Glutamatergic neuron (in vitro differentiated cells): ENCODE results near the gene AGPAT1. TPM values are rescaled to one million over a fixed set of nuclear protein-coding genes. Genes with fewer than 3 reads are reported as not detected.

Source experiments
- DNase-seq: peaks from one replicate; pipeline ENCODE4 v3.0.0; 2022
- H3K27ac Mint-ChIP-seq: one replicate; pipeline ENCODE4 v1.8.0; 2020; ENCODE audit warnings: mild to moderate bottlenecking, mixed read lengths, inconsistent platforms; ENCODE audit not compliant: unreplicated experiment
- H3K27me3 Mint-ChIP-seq: one replicate; pipeline ENCODE4 v1.8.0; 2020; ENCODE audit warnings: mild to moderate bottlenecking, moderate library complexity, mixed read lengths, inconsistent platforms; ENCODE audit not compliant: unreplicated experiment
- H3K36me3 Mint-ChIP-seq: one replicate; pipeline ENCODE4 v1.8.0; 2020; ENCODE audit warnings: mild to moderate bottlenecking, mixed read lengths, inconsistent platforms; ENCODE audit not compliant: unreplicated experiment
- H3K4me1 Mint-ChIP-seq: one replicate; pipeline ENCODE4 v1.8.0; 2020; ENCODE audit warnings: mild to moderate bottlenecking, low read depth, mixed read lengths, inconsistent platforms; ENCODE audit not compliant: unreplicated experiment
- H3K4me3 Mint-ChIP-seq: one replicate; pipeline ENCODE4 v1.8.0; 2020; ENCODE audit warnings: mild to moderate bottlenecking, mixed read lengths, inconsistent platforms; ENCODE audit not compliant: unreplicated experiment
- H3K9me3 Mint-ChIP-seq: one replicate; pipeline ENCODE4 v1.8.0; 2020; ENCODE audit warnings: mild to moderate bottlenecking, moderate library complexity, mixed read lengths, inconsistent platforms; ENCODE audit not compliant: unreplicated experiment
- CTCF ChIP-seq: fragments of 200-600 bp; sonication (generic); IDR thresholded peaks from one replicate; pipeline ENCODE4 v1.5.0; 2021; ENCODE audit not compliant: partially characterized antibody, unreplicated experiment
- total RNA-seq: library from RNA; stranded (reverse); fragmentation: NEBNext Ultra II Directional; extraction: Animal tissue kit (Norgen Biotek cat#: 25700); gene quantifications from one replicate; pipeline ENCODE4 v1.2.1, GENCODE V29; 2021; ENCODE audit not compliant: unreplicated experiment

AGPAT1 gene
- total RNA-seq, 1 donor from 2014 or later, result 136 TPM

- no peak for DNase-seq
- peaks cover 20% of the 10 kb centered on the region for H3K27me3 Mint-ChIP-seq
- H3K9me3 Mint-ChIP-seq, result peaks cover 19% of the 10 kb centered on the region
- H3K4me1 Mint-ChIP-seq, result peaks cover 33% of the 10 kb centered on the region
- H3K27ac Mint-ChIP-seq, result no peak overlapping the region
- H3K4me3 Mint-ChIP-seq, result peak overlapping the region; percentile 94
- H3K36me3 Mint-ChIP-seq, result peaks cover 5% of the 10 kb centered on the region
- no peak for TF ChIP-seq CTCF
Measured at GRCh38 chr6:32179766-32180405, 4.0 kb upstream of the AGPAT1 start.

DNA sequence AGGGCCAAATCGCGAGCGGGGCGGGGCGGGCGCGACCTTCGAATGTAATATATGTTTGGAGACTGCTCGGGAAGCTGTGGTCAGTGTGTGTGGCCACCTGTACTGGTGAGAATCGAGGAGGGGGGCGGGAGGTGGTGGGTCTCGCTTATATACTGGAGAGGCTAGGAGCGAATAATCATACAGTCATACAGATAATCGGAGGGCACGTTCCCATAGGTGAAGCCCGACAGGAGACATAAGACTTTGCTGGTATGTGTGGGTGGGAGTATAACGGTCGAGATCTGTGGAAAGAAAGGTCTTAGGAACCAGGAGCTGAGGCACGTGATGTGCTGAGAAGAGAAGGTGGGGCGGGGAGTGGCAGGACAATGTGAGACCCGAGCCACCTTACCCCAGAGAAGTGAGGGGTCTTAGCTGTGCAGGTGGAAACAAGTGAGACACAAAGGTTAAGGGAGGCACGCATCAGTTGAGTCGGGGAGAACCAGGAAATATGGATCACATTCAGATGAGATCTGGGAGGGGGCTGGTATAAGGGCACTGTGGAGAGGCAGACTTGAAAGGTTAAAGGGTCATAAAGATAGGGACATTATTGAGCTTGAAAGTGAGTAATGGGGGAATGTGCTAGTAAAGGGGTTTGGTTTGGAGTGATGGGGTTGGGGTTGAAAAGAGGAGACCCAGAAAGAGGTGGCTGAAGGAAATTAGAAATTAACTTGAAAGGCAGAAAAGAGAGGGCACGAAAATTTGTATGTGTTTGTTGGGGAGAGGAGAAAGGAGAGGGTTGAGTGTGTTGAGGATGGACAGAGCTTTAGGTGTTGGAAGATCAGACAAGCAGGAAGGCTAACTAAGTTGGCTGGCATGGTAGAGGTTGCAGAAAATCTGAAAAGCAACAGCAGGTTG lies 2.9 kb upstream of the AGPAT1 start:
- H3K27me3 Mint-ChIP-seq, result peaks cover 20% of the 10 kb centered on the region
- peaks cover 40% of the 10 kb centered on the region for H3K4me1 Mint-ChIP-seq
- H3K9me3 Mint-ChIP-seq, result peaks cover 22% of the 10 kb centered on the region
- H3K27ac Mint-ChIP-seq, result peak overlapping the region; percentile 97
- peak overlapping the region; percentile 94 for H3K4me3 Mint-ChIP-seq
- DNase-seq, result peak; percentile 49
- peaks cover 5% of the 10 kb centered on the region for H3K36me3 Mint-ChIP-seq
- TF ChIP-seq CTCF, result no peak

GRCh38 chr6:32177788-32178546 lies 2.1 kb upstream of the AGPAT1 start, which contains the start of gene RNF5:
RNF5 (plus strand) TSS chr6:32178405; CDS start chr6:32178512, 107 bp downstream.
- peaks cover 40% of the 10 kb centered on the region for H3K4me1 Mint-ChIP-seq
- H3K4me3 Mint-ChIP-seq, result peak within 1 kb of the TSS; percentile 94
- peak; percentile 92 for DNase-seq
- peaks cover 22% of the 10 kb centered on the region for H3K9me3 Mint-ChIP-seq
- H3K27ac Mint-ChIP-seq, result peak within 1 kb of the TSS; percentile 97
- TF ChIP-seq CTCF, result no peak
- H3K36me3 Mint-ChIP-seq, result peaks cover 5% of the 10 kb centered on the region
- peaks cover 20% of the 10 kb centered on the region for H3K27me3 Mint-ChIP-seq

DNA sequence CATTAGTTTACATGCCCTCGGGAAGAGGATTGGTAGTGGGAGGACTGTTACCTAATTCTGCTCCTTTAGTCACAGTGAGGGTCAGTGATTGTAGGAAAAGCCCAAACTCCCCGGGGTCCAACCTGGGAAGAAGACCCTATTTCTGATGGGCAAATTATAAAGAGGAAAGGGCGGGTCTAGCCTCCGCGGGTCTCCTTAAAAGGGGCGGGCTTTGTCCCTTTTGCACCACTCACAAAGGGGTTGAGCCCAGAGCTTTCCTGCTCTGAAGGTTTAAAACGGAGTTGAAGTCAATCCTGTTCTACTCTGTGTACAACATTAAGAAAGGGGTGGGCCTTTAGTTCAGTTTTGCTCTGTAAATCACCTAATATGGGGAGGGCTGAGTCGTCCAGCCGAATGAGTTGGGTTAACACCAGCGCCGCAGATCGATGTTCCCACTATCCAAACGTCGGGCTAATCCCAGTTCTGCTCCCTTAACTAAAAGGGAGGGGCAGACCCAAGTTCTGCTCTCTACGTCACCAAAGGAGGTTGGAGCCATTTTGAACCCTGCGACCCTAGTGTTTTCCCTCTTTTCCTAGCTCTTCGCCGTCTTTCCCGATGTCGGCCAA lies 1.4 kb upstream of the AGPAT1 start:
- Mint-ChIP-seq H3K27ac (peak overlapping the region; percentile 97), H3K4me1 (peaks cover 40% of the 10 kb centered on the region), H3K9me3 (peaks cover 22% of the 10 kb centered on the region), H3K36me3 (peaks cover 5% of the 10 kb centered on the region), H3K27me3 (peaks cover 20% of the 10 kb centered on the region), H3K4me3 (peak overlapping the region; percentile 94)
- no peak for TF ChIP-seq CTCF
- DNase-seq, result no peak
